ENCODE data around the gene REC114.

DNA sequence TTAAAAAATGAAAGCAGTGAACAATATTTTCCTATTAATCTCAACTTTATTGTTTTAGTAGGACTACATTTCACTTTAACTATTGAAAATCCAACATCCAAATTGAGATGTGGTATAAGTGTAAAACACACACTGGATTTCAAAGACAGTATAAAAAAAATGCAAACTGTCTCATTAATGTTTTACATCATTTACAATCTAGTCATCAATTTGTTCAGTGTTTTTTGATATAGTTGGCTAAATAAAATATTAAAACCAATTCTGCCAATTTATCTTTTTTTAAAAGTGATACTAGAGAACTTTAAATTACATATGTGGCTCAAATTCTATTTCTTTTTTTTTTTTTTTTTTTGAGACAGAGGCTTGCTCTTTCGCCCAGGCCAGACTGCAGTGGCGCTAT is 95.2 kb downstream of the REC114 start:
- TF ChIP-seq EZH2 (IDR thresholded peaks at IDR 0.05; ENCODE audit: low read depth, unreplicated experiment) (no peak), CTCF (conservative IDR thresholded peaks at IDR 0.05; ENCODE audit: low read depth in 2 of 2) (no peak), ZNF331 (CRISPR knock-in tag; IDR thresholded peaks at IDR 0.05; ENCODE audit: low read depth) (no peak), POLR2AphosphoS5 (IDR thresholded peaks at IDR 0.05; ENCODE audit: low read depth) (no peak), JUNB (IDR thresholded peaks at IDR 0.05; ENCODE audit: unreplicated experiment) (no peak), CREB1 (CRISPR knock-in tag; IDR thresholded peaks at IDR 0.05; ENCODE audit: low read depth) (no peak), EZH2phosphoT487 (IDR thresholded peaks at IDR 0.05; ENCODE audit: unreplicated experiment) (no peak), REST (IDR thresholded peaks at IDR 0.05; ENCODE audit: unreplicated experiment) (no peak), ZNF462 (CRISPR knock-in tag; IDR thresholded peaks at IDR 0.05) (no peak)
- TF ChIP-seq, protein P1, sequence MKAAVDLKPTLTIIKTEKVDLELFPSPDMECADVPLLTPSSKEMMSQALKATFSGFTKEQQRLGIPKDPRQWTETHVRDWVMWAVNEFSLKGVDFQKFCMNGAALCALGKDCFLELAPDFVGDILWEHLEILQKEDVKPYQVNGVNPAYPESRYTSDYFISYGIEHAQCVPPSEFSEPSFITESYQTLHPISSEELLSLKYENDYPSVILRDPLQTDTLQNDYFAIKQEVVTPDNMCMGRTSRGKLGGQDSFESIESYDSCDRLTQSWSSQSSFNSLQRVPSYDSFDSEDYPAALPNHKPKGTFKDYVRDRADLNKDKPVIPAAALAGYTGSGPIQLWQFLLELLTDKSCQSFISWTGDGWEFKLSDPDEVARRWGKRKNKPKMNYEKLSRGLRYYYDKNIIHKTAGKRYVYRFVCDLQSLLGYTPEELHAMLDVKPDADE (IDR thresholded peaks at IDR 0.05): no peak
